ENCODE measurements around the gene PDZRN3. TPM values are rescaled to one million over a fixed set of nuclear protein-coding genes. Genes with fewer than 3 reads are reported as not detected.

PDZRN3 gene
- total and polyA plus RNA-seq, 2 experiments from 2014 or later: 7.5 to 14.0 TPM

- TF ChIP-seq, protein P1, sequence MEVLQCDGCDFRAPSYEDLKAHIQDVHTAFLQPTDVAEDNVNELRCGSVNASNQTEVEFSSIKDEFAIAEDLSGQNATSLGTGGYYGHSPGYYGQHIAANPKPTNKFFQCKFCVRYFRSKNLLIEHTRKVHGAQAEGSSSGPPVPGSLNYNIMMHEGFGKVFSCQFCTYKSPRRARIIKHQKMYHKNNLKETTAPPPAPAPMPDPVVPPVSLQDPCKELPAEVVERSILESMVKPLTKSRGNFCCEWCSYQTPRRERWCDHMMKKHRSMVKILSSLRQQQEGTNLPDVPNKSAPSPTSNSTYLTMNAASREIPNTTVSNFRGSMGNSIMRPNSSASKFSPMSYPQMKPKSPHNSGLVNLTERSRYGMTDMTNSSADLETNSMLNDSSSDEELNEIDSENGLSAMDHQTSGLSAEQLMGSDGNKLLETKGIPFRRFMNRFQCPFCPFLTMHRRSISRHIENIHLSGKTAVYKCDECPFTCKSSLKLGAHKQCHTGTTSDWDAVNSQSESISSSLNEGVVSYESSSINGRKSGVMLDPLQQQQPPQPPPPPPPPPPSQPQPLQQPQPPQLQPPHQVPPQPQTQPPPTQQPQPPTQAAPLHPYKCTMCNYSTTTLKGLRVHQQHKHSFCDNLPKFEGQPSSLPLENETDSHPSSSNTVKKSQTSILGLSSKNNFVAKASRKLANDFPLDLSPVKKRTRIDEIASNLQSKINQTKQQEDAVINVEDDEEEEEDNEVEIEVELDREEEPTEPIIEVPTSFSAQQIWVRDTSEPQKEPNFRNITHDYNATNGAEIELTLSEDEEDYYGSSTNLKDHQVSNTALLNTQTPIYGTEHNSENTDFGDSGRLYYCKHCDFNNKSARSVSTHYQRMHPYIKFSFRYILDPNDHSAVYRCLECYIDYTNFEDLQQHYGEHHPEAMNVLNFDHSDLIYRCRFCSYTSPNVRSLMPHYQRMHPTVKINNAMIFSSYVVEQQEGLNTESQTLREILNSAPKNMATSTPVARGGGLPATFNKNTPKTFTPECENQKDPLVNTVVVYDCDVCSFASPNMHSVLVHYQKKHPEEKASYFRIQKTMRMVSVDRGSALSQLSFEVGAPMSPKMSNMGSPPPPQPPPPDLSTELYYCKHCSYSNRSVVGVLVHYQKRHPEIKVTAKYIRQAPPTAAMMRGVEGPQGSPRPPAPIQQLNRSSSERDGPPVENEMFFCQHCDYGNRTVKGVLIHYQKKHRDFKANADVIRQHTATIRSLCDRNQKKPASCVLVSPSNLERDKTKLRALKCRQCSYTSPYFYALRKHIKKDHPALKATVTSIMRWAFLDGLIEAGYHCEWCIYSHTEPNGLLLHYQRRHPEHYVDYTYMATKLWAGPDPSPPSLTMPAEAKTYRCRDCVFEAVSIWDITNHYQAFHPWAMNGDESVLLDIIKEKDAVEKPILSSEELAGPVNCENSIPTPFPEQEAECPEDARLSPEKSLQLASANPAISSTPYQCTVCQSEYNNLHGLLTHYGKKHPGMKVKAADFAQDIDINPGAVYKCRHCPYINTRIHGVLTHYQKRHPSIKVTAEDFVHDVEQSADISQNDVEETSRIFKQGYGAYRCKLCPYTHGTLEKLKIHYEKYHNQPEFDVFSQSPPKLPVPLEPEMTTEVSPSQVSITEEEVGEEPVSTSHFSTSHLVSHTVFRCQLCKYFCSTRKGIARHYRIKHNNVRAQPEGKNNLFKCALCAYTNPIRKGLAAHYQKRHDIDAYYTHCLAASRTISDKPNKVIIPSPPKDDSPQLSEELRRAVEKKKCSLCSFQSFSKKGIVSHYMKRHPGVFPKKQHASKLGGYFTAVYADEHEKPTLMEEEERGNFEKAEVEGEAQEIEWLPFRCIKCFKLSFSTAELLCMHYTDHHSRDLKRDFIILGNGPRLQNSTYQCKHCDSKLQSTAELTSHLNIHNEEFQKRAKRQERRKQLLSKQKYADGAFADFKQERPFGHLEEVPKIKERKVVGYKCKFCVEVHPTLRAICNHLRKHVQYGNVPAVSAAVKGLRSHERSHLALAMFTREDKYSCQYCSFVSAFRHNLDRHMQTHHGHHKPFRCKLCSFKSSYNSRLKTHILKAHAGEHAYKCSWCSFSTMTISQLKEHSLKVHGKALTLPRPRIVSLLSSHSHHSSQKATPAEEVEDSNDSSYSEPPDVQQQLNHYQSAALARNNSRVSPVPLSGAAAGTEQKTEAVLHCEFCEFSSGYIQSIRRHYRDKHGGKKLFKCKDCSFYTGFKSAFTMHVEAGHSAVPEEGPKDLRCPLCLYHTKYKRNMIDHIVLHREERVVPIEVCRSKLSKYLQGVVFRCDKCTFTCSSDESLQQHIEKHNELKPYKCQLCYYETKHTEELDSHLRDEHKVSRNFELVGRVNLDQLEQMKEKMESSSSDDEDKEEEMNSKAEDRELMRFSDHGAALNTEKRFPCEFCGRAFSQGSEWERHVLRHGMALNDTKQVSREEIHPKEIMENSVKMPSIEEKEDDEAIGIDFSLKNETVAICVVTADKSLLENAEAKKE (CRISPR knock-in tag; IDR thresholded peaks at IDR 0.05): no peak
- TF ChIP-seq CREB1 (CRISPR knock-in tag; IDR thresholded peaks at IDR 0.05; ENCODE audit: low read depth): no peak
Measured at GRCh38 chr3:73591286-73591800, 33.4 kb downstream of the PDZRN3 start (continued).

DNA sequence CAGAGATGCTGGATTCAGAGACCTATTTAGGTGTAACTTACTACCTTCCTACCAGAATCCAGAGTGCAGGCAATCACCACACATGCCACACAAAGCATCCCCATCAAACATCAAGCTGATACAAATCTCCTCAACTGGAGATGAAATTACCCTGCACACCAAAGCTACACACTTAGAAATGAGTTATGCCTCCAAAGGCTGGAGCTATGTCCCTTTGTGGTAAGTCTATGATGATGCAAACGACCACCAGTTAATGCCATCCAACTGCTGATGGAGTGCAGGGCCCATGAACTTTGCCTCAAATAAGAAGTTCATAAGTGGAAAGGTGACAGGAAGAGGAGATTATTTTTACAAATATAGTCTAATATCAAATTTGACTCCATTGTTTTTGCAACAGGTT lies 38.1 kb downstream of the PDZRN3 start:
- Histone ChIP-seq H3K27ac (ENCODE audit: low read depth) (no peak overlapping the region), H3K4me1 (ENCODE audit: insufficient read depth) (0 out of 2 replicates have a peak, but pooled peaks cover 4% of the 10 kb centered on the region), H3K79me2 (replicated peaks; ENCODE audit: insufficient read depth) (no peaks in the 10 kb centered on the region), H4K20me1 (replicated peaks; ENCODE audit: insufficient read depth) (no peaks in the 10 kb centered on the region), H3K27me3 (ENCODE audit: insufficient read depth) (peaks cover 38% of the 10 kb centered on the region), H3K4me2 (no peak overlapping the region), H2AFZ (no peak overlapping the region), H3K4me3 (no peak overlapping the region), H3F3A (replicated peaks; ENCODE audit: low read depth) (no peaks in the 10 kb centered on the region), H3K36me3 (ENCODE audit: insufficient read depth) (no peaks in the 10 kb centered on the region), H3K9me2 (ENCODE audit: insufficient read depth) (no peaks in the 10 kb centered on the region)
- H3K9me3 Mint-ChIP-seq: no peaks in the 10 kb centered on the region; the same call in 2 of the 3 replicates
- ATAC-seq (no peak), DNase-seq (ENCODE audit: low spot score) (no peak)
- no peak overlapping the region for H3K4me3 Mint-ChIP-seq
- H3K27me3 Mint-ChIP-seq (ENCODE audit: insufficient read depth, low read depth, poor library complexity): peaks cover 3% of the 10 kb centered on the region
- no peaks in the 10 kb centered on the region for H3K36me3 Mint-ChIP-seq (ENCODE audit: low read depth)
- H3K27ac Mint-ChIP-seq: no peak overlapping the region
- H3K4me1 Mint-ChIP-seq: peaks cover 4% of the 10 kb centered on the region; the same call in 1 of the 3 replicates
- TF ChIP-seq POLR2AphosphoS5 (IDR thresholded peaks at IDR 0.05; ENCODE audit: low read depth) (no peak), ZNF114 (CRISPR knock-in tag; IDR thresholded peaks at IDR 0.05) (no peak), NANOG (IDR thresholded peaks at IDR 0.05; ENCODE audit: borderline replicate concordance) (no peak), EZH2 (IDR thresholded peaks at IDR 0.05; ENCODE audit: low read depth, unreplicated experiment) (no peak), EZH2phosphoT487 (IDR thresholded peaks at IDR 0.05; ENCODE audit: unreplicated experiment) (no peak), STAT1 (IDR thresholded peaks at IDR 0.05; ENCODE audit: unreplicated experiment) (no peak), REST (IDR thresholded peaks at IDR 0.05; ENCODE audit: unreplicated experiment) (no peak), CTCF (conservative IDR thresholded peaks at IDR 0.05; ENCODE audit: low read depth in 2 of 2) (no peak), ZNF331 (CRISPR knock-in tag; IDR thresholded peaks at IDR 0.05; ENCODE audit: low read depth) (no peak), JUNB (IDR thresholded peaks at IDR 0.05; ENCODE audit: unreplicated experiment) (no peak)
- TF ChIP-seq, protein P2, sequence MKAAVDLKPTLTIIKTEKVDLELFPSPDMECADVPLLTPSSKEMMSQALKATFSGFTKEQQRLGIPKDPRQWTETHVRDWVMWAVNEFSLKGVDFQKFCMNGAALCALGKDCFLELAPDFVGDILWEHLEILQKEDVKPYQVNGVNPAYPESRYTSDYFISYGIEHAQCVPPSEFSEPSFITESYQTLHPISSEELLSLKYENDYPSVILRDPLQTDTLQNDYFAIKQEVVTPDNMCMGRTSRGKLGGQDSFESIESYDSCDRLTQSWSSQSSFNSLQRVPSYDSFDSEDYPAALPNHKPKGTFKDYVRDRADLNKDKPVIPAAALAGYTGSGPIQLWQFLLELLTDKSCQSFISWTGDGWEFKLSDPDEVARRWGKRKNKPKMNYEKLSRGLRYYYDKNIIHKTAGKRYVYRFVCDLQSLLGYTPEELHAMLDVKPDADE (IDR thresholded peaks at IDR 0.05): no peak
